NOMO-1 treated with DMSO at 0.1 percent for 48 hours (cell line): Measurements from ENCODE around the gene PPP2R2D.

ENCODE experiments used
- DNase-seq: peaks from one replicate; lab custom pipeline; 2025; ENCODE audit not compliant: unreplicated experiment; lab: John Stamatoyannopoulos, UW

PPP2R2D gene

GRCh38 chr10:131926743-131927595, 26.2 kb downstream of the PPP2R2D start:
- no peak for DNase-seq

- DNase-seq = no peak
Observed at GRCh38 chr10:131928248-131929095, 27.7 kb downstream of the PPP2R2D start.

- DNase-seq = no peak
Observed at GRCh38 chr10:131929122-131929845, 28.5 kb downstream of the PPP2R2D start.

GRCh38 chr10:131930150-131930549, 29.3 kb downstream of the PPP2R2D start:
- no peak for DNase-seq

GRCh38 chr10:131930586-131931330, 29.9 kb downstream of the PPP2R2D start:
- DNase-seq = no peak

- no peak for DNase-seq
Observed at GRCh38 chr10:131931981-131932380, 31.2 kb downstream of the PPP2R2D start.

GRCh38 chr10:131933016-131933695, 32.3 kb downstream of the PPP2R2D start:
- no peak for DNase-seq

- no peak for DNase-seq
Observed at GRCh38 chr10:131933696-131934086, 32.9 kb downstream of the PPP2R2D start.

GRCh38 chr10:131934769-131935168, 34.0 kb downstream of the PPP2R2D start:
- DNase-seq = no peak

GRCh38 chr10:131935260-131935659, 34.5 kb downstream of the PPP2R2D start:
- DNase-seq = no peak

GRCh38 chr10:131936294-131936693, 35.5 kb downstream of the PPP2R2D start:
- DNase-seq = no peak

GRCh38 chr10:131936736-131937135, 35.9 kb downstream of the PPP2R2D start:
- no peak for DNase-seq

- no peak for DNase-seq
Observed at GRCh38 chr10:131937836-131938235, 37.0 kb downstream of the PPP2R2D start.

GRCh38 chr10:131938681-131939080, 37.9 kb downstream of the PPP2R2D start:
- no peak for DNase-seq

- DNase-seq = no peak
Observed at GRCh38 chr10:131942455-131942854, 41.6 kb downstream of the PPP2R2D start.

- no peak for DNase-seq
Observed at GRCh38 chr10:131943021-131943814, 42.4 kb downstream of the PPP2R2D start.

GRCh38 chr10:131944412-131944811, 43.6 kb downstream of the PPP2R2D start:
- no peak for DNase-seq

GRCh38 chr10:131944976-131945695, 44.3 kb downstream of the PPP2R2D start:
- no peak for DNase-seq

GRCh38 chr10:131946321-131946751, 45.5 kb downstream of the PPP2R2D start:
- no peak for DNase-seq
